Measurements from ENCODE around the gene SLC4A1AP.

DNA sequence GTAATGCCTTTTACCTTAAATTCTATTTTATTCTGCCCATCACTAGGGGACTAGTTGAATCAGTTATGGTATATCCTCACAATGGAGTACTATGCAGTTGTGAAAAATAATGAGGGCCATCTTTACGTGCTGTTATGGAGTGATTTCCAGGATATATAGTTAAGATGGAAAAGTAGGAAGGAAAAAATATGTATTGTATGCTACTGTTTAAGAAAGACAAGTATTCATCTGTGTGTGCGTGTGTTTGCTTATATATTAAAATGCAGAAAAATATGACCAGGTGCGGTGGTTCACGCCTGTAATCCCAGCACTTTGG lies 75.3 kb downstream of the SLC4A1AP start:
- TF ChIP-seq CTCF (conservative IDR thresholded peaks at IDR 0.05; ENCODE audit: low read depth in 2 of 2) (no peak), ZNF331 (CRISPR knock-in tag; IDR thresholded peaks at IDR 0.05; ENCODE audit: low read depth) (no peak), CREB1 (CRISPR knock-in tag; IDR thresholded peaks at IDR 0.05; ENCODE audit: low read depth) (no peak), POLR2AphosphoS5 (IDR thresholded peaks at IDR 0.05; ENCODE audit: low read depth) (no peak)

Data from GM23338 (cell line).